ENCODE measurements around the gene VSTM1.

The VSTM1 gene

GRCh38 chr19:54011507-54012211 is 52.0 kb downstream of the VSTM1 start:
- DNase-seq (ENCODE audit: low read depth in 2 of 2): no peak

DNA sequence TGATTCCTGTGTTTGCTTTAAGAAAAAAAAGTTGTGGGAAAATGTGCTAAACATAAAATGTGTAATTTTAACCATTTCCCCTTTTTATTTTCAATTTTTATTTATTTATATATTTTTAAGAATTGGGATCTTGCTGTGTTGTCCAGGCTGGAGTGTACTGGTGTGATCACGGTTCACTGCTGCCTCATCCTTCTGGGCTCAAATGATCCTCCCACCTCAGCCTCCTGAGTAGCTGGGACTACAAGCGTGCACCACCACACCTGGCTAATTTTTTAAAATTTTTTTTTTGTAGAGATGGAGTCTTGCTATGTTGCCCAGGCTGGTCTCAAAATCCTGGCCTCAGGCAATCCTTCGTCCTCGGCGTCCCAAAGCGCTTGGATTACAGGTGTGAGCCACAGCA is 53.2 kb downstream of the VSTM1 start:
- no peak for DNase-seq (ENCODE audit: low read depth in 2 of 2)

DNA sequence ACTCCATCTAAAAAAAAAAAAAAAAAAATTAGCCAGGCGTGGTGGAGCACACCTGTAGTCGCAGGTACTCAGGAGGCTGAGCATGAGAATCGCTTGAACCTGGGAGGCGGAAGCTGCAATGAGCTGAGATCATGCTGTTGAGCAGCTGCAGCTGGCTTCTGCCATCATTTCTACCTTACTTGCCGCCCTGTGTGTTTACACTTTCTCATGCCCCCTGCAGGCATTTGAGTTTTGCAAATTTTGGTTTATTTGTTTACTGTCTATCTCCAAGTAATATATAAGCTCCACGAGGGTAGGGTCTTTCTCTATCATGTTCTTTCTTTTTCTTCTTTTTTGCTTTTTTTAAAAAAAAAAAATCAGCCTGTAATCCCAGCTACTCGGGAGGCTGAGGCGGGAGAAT is 54.3 kb downstream of the VSTM1 start:
- DNase-seq (ENCODE audit: low read depth in 2 of 2): no peak

- no peak for DNase-seq (ENCODE audit: low read depth in 2 of 2)
Observed at GRCh38 chr19:54002495-54003315, 61.0 kb downstream of the VSTM1 start.

GRCh38 chr19:54001496-54001895 is 62.2 kb downstream of the VSTM1 start:
- DNase-seq (ENCODE audit: low read depth in 2 of 2): no peak

GRCh38 chr19:53999694-54000093 is 64.0 kb downstream of the VSTM1 start:
- DNase-seq (ENCODE audit: low read depth in 2 of 2): no peak

DNA sequence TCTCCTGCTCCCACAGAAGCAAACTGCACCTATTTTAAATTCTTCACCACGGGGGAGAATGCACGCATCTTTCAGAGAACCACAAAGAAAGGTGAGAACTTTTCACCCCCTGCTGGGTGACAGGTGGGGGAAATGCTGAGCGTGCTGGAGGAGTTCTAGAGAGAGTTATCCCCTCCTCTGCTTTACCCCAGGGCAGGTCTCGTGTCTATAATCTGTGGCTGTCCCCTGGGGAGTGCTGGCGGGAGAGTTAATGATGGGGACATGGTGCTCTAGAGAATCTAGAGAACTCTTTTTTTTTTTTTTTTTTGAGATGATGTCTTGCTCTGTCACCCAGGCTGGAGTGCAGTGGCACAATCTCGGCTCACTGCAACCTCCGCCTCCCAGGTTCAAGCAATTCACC is 65.5 kb downstream of the VSTM1 start:
- no peak for DNase-seq (ENCODE audit: low read depth in 2 of 2)

GRCh38 chr19:53994811-53995210 is 68.9 kb downstream of the VSTM1 start:
- no peak for DNase-seq (ENCODE audit: low read depth in 2 of 2)

- DNase-seq (ENCODE audit: low read depth in 2 of 2): no peak
Observed at GRCh38 chr19:53993448-53993847, 70.2 kb downstream of the VSTM1 start.

DNA sequence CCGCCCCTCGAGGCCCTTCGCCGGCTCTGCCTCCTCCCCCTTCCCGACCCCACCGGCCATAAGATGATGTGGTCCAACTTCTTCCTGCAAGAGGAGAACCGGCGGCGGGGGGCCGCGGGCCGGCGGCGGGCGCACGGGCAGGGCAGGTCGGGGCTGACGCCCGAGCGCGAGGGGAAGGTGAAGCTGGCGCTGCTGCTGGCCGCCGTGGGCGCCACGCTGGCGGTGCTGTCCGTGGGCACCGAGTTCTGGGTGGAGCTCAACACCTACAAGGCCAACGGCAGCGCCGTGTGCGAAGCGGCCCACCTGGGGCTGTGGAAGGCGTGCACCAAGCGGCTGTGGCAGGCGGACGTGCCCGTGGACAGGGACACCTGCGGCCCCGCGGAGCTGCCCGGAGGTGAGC is 70.9 kb downstream of the VSTM1 start:
- DNase-seq (ENCODE audit: low read depth in 2 of 2): no peak

- no peak for DNase-seq (ENCODE audit: low read depth in 2 of 2)
Observed at GRCh38 chr19:53992211-53992610, 71.5 kb downstream of the VSTM1 start.

- no peak for DNase-seq (ENCODE audit: low read depth in 2 of 2)
Observed at GRCh38 chr19:53991224-53992113, 72.2 kb downstream of the VSTM1 start, which contains the start of gene CACNG6. TSS of gene CACNG6 (plus strand) at chr19:53991637. CDS start at chr19:53992878, 1,241 bp downstream.

All from stimulated activated CD4-positive, alpha-beta T cell treated with anti-CD3 and anti-CD28 coated beads, Interleukin-1b, Interleukin-23, amount 100 ng/mL, for 1 hour (primary cell).